ENCODE data around the gene LRRC42.

DNA sequence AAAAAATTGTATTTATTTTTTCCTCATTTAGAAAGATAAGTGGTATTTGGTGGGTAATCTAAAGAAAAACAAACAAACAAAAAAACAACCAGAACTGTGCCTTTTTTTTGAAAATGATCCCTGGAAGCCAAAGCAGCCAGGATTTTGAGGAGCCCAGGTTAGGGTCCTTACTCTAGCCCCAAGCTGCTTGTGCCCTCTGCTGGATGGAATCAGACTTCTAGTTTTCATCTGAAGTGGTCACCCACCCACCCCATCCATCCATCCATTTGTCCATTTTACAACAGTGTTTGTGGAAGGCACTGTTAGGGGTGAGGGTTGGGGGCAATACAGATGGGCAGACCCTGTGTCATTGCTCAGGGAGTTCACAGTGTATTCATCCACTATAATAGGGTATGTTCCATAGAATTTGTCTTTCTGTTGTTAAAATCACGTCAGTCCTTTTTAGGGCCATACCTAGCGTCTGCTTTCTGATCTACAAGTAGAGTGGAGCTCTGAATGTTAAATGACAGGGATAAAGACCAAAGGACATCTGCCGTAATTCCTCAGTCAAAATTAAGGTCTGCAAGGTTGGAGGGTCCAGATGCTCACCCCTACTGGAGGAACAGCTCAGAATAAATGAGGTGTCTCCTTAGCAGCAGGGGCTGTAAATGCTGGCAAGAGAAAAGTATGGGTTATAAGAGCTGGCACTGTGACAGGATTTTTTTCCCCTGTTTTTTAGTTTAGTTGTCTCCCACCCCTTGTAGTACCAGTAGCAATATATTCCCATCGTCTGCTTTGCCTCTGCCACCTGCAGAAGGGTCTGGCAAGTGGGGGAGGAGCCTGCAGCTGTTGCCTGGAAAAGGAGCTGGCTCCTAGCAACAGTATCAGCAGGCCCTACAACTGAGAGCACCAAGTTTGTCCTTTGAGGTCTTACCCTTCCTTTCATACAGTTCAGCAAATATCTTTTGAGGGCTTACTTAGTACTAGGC, 3.2 kb downstream of the LRRC42 start:
- TF ChIP-seq, protein P1, sequence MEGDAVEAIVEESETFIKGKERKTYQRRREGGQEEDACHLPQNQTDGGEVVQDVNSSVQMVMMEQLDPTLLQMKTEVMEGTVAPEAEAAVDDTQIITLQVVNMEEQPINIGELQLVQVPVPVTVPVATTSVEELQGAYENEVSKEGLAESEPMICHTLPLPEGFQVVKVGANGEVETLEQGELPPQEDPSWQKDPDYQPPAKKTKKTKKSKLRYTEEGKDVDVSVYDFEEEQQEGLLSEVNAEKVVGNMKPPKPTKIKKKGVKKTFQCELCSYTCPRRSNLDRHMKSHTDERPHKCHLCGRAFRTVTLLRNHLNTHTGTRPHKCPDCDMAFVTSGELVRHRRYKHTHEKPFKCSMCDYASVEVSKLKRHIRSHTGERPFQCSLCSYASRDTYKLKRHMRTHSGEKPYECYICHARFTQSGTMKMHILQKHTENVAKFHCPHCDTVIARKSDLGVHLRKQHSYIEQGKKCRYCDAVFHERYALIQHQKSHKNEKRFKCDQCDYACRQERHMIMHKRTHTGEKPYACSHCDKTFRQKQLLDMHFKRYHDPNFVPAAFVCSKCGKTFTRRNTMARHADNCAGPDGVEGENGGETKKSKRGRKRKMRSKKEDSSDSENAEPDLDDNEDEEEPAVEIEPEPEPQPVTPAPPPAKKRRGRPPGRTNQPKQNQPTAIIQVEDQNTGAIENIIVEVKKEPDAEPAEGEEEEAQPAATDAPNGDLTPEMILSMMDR (IDR thresholded peaks at IDR 0.05) = peak; percentile 13 to 57 (median 42)
- no peak for TF ChIP-seq POLR2A (IDR thresholded peaks at IDR 0.05)
